Amniotic stem cell (primary cell): Measurements from ENCODE around the gene SLIT3.
"Not testable (repeated sequence)": the region's sequence is repeated elsewhere in the genome, so short reads cannot be mapped to it uniquely, and the experiment has no call there.

Experiments used
- DNase-seq: peaks from one replicate; lab custom pipeline; 2025; lab: John Stamatoyannopoulos, UW

Gene SLIT3

DNA sequence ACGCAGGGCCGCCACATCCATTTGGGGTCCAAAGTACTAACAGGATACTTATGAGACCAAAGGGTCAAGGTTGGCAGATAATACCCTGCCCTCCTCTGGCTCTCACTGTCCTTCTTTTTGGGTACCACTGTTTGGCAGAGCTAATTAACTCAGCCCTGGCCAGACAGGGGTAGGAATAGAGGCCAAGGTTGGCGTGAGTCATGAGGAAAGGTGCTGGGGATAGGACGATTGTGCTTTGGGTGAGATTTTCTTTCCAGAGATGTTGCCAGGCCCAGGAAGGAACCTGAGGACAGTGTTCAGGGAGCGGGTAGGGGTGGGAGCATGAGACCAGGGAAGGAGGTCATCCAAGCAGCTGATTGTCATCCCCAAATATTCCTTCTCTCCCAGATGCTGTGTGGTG, 529.9 kb downstream of the SLIT3 start:
- DNase-seq, result no peak

DNA sequence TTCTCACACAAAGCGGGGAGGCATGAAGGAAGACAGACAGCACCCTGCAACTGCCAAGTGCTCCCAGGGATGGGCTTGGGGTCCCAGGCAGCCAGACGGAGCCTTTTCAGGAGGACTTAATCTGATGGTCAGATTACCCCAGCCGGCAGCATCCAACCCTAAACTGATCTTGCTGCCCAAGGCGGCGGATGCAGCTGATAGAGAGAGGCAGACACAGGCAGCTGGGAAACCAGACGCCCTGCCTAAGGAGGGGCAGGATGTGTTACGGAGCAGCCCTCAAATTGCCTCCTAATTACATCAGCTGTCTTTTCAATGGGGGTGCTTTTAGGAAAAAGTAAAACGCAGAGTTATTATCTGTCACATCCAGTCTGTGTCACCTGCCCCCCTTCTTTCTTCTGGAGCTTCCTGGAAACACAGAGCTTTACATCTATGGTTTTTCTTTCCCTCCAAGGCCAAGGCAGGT, 530.9 kb downstream of the SLIT3 start:
- DNase-seq, result no peak

DNA sequence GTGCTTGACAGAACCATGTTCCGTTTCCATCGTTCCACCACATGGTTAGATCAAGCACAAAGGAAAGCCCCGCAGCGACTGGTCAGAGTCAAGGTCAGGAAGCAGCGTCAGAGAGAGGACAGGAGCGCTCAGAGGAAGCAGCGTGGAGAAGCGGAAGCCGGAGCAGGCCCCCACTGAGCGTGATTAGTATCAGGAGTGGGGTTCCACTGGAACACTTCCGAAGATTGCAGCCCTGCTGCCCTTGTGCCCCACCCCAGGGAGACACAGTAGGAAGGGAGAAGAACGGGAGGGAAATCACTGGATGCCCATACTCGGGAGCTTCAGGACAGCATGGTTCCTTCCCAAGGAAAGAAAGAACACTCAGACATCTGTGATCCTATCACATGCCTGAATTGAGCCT, 532.8 kb downstream of the SLIT3 start:
- no peak for DNase-seq

DNA sequence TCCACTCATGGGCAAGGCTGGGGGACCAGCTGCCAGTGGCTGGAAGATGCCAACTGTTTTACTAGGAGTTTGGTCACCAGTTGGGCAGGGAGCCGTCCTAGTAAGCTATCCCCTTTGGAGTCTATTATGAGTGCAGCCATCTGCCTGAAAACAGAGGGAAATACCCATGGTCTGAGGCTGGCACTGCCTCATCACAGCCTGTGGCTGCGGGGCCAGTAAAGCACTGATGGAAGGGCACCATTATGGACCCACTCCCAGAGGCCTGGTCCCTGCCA, 534.6 kb downstream of the SLIT3 start:
- DNase-seq, result no peak

DNA sequence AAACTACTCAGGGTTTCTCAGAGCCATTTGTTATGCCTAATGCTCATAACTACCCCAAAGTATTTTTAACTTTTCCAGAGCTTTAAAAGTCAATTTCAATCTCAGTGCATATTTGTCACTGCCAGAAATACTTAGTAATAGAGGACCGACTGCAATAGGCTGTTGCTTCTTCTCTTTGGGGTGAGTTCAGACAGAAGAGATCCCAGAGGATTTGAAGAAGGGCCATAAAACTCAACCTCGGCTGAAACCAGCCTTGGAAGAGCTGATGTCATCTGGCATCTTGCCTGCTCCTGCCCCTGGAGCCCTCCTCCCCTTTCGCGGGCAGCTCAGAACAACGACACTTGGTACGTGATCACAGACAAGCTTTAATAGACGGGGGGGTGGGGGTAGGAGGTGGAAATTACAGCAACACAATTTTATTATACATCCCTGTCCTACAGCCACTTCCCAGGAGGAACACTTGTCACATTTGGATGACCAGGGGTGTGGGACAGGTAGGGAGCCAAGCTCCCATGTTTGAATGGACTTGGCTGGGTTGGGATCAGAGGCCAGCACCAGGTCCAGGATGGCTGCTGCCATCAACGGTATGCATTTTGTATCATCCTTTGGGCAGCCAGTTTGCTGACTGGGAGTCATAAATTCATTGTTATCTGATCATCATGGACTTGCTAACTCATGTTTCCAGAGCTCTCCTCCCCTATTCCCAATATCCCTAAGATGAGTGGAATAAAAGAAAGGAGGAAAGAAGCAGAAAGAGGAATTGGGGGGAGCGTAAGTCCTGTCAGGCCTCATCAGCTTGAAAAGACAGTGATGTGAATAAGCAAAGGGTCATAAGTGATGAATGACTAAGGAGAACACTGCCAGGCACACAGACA, 535.2 kb downstream of the SLIT3 start:
- no peak for DNase-seq

DNA sequence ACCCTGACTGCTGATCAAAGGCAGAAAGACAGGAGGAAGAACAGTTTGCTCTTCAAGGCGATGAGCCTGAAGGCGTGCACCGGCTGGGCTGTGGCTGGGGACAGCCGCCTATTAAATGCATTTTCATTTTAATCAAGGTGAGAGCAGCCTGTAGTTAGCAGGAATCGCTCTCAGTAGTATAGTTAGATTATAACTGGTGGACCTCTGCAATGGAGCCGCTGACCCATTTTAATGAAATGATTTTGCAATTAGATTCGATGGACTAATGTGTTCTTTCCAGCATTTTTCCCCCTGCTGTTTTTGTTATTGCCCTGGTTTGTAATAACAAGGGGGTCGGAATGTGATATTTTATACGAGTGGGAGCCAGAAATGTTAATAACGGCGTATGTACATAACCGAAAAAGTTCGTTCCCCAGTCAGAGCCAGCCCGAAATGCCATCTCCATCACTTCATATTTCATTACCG, 535.8 kb downstream of the SLIT3 start:
- DNase-seq, result no peak

DNA sequence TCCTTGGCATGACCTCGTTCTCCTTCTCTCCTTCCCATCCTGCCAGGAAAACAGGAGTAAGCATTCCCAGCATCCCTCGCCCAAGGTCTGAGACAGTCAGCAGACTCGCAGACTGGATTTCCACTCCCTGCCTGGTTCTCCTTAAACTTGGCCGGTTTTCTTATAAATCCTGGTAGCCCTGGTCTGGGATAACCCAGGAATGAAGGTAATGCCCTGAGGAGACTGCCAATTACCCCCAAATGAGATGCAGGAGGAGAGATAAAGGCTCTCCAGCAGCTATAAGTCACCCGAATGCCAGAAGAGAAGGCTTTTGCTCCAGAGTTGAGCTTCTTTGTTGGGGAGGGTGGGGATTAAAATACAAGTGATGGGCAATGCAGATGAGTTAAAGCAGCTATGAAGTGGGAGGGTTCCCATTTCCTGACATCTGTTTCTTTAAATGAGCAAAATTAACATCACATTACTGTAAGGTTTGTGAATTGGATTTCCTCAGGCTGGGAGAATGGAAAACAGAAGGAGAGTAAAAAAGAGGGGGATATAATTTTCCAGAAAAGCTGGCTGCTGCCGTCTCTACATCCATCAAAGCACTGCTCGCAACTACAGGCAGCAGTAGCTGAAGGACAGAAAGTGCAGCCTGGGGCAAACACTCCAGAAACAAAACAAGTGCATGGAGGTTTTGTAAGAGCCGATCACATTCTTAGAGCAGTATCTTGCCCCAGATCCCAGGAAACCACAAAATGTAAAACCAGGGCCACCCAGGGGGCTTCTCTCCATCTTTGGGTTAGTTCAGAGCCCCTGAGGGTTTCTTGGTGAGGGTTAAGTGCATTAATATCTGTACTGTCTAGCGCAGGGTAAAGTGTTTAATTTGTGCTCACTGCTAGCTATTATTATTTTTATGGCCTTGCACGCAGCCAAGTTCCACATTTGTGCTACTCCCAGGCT, 544.2 kb downstream of the SLIT3 start:
- DNase-seq, result no peak

DNA sequence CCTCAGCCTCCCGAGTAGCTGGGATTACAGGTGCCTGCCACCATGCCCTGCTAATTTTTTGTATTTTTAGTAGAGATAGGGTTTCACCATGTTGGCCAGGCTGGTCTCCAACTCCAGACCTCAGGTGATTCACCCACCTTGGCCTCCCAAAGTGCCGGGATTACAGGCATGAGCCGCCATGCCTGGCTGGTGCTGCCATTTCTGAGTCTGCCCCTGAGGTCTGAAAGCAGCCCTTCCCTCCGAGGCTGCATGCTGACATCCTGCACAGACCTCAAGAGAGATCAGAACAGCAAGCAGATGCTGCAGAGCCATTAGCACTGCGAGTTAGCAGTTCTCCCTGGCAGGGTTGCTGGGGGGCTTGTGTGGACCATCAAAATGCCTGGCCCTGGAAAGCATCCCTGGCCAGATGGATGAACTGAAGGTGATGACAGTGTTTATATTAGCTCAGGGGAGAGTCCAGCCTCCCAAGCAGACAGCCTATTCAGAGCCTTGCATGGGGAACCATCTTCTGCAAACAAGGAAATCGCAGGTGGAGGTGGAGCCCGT, 545.3 kb downstream of the SLIT3 start:
- no peak for DNase-seq

DNA sequence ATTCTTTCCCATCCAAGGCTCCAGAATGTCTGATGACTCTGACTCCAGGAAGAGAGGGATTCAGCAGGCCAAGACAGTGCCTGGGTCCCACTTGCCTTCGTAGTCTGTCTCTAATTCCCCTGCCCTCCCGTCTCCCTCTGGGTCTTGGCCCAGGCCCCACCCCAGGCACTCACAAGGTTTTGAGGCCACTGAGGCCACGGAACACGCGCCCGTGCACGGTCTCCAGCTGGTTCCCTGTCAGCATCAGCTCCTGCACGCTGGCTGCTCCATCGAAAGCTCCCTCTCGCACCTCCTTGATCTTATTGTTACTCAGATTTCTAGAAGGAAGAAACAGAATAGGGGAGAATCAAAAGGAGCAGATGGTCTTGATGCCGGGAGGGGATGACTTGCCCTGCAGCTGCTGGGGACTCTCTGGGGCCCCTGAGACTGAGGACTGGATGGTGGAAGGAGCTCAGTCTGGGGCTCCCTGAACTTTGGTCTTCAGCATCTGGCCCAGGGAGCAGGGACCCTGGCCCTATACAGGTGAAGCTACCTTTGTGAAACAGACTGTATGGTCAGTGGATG, 547.2 kb downstream of the SLIT3 start:
- DNase-seq, result no peak

DNA sequence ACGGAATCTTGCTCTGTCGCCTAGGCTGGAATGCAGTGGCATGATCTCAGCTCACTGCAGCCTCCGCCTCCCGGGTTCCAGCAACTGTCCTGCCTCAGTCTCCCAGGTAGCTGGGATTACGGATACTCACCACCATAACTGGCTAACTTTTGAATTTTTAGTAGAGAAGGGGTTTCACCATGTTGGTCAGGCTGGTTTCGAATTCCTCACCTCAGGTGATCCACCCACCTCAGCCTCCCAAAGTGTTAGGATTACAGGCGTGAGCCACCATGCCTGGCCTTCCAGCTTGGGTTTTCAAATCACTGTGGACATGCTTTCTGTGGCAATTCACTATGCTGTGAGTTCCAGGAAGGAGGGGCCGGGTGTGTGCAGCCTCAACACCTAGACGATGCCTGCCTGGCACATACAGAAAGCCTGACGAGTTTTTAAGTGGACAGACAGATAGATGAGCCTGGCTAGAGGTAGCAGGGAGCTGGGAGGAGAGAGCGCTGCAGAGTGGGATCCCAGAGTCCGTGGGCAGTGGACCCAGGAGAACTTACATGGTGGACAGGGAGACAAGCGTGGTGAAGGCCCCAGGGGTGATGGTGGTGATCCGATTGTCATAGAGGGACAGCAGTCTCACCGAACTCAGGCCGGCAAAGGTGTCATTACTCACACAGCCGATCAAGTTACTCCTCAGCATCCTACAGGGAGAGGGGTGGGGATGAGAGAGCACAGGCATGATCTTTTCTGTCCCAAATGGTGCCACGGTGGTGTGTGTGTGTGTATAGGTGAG, 548.3 kb downstream of the SLIT3 start:
- no peak for DNase-seq

DNA sequence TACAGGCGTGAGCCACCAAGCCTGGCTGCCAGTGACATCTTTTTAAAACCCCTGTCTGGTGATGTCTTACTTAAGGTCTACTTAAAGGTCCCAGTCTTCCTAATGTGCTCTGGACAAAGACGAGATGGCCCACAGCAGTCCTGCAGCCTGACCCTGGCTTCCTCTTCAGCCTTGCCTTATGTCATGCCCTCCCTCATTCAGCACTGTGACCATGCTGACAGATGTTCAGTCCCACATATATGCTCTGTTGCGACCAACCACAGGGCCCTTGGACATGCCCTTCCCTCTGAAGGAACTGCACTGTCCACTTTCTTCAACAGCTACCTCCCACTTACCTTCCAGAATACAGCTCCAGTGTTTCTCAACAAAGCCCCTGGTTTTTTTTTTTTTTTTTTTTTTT, 548.9 kb downstream of the SLIT3 start:
- no peak for DNase-seq

DNA sequence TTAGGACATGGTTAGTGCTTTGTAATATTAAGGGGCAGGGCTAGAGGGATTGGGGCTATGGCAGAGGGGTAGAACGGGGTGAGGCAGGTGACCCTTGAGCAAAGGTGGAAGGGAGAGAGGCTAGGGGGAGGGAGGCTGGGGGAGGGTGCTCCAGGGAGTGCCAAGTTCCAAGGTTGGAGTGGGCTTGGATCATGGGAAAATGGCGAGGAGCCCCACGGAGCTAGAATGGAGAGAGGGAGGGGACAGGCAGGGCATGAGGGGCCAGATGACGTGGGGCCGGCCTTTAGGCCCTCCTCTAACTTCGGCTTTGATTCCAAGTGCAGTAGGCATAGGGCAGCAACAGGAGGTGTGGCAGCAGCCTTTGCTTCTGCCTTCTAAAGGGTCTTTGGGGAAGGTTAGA, 550.0 kb downstream of the SLIT3 start:
- DNase-seq, result no peak

DNA sequence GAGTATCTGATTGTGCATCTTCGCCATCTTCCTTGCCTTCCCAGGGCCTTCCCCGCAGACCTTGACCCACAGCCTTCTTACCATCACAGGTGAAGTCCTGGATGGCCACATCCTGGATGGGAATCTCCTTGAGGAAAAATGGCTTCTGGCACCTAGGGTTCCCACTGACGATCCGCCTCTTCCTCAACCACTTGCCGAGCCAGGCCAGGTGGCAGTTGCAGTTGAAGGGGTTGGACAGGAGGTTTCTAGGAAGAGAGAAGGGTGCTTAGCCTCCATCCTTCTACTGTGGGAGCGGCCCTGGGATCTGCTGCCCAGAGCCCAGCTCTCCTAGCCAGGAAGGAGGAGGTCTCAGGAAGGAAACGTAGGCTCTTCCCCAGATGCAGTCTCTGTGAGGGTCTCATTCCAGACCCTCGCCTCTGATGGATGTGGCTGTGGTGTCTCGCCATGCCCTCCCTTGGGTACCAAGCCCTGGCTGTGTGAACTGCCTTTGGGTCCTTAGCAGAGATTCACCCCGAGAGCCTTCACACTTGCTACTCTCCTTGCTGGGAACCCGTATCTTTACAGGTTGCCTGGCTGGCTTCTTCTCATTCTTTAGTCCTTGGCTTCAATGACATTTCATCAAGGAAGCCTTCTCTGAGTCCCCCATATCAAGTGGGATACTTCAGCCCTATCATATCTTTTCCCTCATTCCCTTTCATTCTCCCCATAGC, 551.4 kb downstream of the SLIT3 start:
- no peak for DNase-seq

DNA sequence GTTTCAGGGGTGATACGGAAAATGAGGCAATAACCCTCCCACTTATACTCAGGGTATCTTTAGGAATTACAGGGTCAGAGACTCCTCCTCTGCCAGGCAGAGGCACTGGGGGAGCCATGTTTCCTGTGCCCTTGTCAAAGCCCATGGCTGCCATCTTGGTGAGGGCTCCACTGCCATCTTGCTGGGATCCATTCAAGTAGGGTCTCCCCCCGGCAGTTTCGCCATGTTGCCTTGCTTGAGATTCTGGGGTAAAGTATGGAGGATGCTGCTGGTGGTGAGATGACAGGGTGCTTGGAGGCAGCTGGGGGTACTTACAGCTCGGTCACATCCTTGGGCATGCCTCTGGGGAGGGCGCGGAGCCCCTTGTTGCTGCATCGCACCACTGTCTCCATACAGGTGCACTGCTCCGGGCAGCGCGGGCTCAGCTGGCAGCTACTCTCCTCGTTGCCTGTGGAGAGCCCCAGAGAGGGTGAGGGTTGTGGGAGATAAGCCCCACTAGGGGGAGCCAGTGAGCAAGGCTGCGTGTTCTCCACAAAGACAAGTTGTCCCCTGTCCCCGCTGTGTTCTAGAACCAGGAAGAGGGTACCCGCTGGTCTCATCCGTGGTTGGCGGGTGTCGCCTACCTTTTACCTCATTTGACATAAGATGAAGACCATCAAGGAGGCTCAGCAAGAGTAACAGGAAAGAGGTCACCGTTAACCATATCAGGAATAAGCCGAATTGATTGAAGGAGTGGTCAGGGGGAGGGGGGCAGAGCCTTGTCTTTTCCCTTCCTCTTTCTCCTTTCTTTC, 552.8 kb downstream of the SLIT3 start:
- no peak for DNase-seq

DNA sequence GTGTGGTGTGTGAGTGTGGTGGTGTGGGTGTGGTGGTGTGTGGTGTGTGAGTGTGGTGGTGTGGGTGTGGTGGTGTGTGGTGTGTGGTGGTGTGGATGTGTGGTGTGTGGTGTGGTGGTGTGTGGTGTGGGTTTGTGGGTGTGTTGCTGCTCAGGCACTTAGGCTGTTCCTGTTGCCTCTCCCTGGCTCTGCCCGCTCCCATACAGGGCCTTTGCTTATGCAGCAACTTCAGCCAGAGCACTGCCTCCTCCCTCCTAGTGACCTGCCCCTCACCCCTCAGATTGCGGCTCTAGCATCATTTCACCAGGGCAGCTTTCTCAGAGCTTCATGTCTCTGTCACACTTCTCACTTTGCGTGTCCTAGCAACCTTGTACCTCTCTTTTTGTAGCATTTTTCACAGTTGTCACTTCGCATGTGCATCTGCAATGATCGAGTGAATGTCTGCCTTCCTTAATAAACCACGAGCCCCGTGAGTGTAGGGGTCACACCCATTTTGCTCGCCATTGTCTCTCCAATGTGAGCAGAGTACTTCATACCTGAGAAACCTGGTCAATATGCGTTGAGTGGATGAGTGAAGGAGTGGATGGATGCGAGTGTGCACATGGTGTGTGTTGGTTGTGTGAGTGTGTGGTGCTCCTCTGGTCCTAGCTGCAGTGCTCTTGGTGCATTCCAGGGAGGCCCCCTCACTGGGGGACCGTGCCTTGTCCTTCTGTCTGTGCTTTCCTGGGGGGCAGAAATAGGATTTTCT, 553.9 kb downstream of the SLIT3 start:
- no peak for DNase-seq

DNA sequence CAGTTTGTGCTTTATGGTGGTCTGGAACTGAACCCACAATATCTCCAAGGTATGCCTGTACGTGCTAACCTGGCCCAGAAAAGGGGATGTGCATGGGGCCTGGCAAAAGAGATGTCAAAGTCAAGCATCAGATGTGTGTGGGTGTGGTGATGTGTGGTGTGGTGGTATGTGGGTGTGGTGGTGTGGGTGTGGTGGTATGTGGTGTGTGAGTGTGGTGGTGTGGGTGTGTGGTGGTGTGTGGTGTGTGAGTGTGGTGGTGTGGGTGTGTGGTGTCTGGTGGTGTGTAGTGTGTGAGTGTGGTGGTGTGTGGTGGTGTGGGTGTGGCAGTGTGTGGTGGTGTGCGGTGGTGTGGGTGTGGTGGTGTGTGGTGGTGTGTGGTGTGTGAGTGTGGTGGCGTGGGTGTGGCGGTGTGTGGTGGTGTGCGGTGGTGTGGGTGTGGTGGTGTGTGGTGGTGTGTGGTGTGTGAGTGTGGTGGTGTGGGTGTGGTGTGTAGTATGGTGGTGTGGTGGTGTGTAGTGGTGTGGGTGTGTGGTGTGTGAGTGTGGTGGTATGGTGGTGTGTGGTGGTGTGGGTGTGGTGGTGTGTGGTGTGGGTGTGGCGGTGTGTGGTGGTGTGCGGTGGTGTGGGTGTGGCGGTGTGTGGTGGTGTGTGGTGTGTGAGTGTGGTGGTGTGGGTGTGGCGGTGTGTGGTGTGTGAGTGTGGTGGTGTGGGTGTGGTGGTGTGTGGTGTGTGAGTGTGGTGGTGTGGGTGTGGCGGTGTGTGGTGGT, 554.6 kb downstream of the SLIT3 start:
- not testable (repeated sequence) for DNase-seq

DNA sequence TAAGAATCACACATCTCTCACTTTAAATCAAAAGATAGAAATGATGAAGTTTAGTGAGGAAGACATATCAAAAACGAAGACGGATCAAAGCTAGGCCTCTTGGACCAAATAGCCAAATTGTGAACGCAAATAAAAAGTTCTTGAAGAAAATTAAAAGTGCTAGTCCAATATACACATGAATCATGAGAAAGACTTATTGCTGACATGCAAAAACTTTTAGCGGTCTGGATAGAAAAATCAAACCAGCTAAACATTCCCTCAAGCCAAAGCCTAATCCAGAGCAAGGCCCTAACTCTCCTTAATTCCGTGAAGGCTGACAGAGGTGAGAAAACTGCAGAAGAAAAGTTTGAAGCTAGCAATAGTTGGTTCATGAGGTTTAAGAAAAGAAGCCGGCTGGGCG, 557.3 kb downstream of the SLIT3 start:
- no peak for DNase-seq

DNA sequence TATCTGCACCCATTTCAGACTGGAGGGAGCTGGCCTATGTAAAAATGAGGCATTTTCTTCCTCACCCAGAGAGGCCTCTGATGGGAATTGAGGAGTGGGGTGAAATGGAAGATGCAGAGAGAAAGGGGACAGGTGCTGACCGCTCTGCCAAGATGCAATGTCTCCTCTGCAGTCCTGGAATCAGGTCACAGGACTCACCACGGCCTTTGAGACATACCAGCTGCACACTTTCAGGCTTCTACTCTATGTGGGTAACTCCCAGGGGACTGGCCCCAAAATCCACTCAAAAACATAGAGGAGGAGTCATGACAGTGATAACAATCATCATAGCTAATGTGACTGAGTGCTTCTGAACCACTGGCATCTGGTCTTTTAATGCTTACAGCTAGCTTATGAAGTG, 558.6 kb downstream of the SLIT3 start:
- not testable (repeated sequence) for DNase-seq

DNA sequence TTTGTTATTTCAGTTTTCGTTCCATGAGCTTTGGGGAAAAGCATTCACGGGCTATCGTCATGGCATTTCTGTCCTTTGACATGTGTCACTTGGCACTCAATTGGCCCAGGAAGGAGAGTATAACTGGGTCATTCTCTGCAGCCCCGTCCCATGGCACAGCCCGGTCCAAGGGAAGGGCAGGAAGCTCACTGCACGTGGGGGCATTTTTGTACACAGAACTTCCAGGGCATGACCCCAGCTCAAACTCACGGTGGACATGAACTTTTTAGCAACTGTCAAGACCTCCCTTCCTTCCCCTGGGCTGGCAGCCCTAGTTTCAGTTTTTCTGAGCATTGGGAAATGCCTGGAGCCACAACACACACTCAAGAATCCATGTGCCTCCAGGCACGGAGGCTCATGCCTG, 560.1 kb downstream of the SLIT3 start:
- no peak for DNase-seq
